Cardiac fibroblast (primary cell): ENCODE data around the gene GP1BA.
"Not testable (repeated sequence)": the region's sequence is repeated elsewhere in the genome, so short reads cannot be mapped to it uniquely, and the experiment has no call there.

Experiments used
- DNase-seq, 2 donors: peaks; one replicate each; pipeline versions ENCODE4 v3.0.0 to v3.0.0-alpha.2; 2010; ENCODE audit warnings: low read depth in 2 of 2
- H3K4me3 ChIP-seq, 2 donors: replicated peaks in 1 of 2; 1 replicate in 1 of 2; 2 replicates in 1 of 2; pipeline ENCODE4 v1.5.1; 2011; ENCODE audit warnings: low read depth in 2 of 2, low read length in 2 of 2, mild to moderate bottlenecking in 2 of 2, moderate library complexity in 1 of 2
- CTCF ChIP-seq: IDR thresholded peaks from one replicate; pipeline ENCODE4 v1.5.1; 2011; ENCODE audit warnings: low read depth, mild to moderate bottlenecking, low read length, inconsistent platforms

The GP1BA gene

GRCh38 chr17:4901648-4902344, 30.3 kb upstream of the GP1BA start:
- DNase-seq: no peak
- TF ChIP-seq CTCF: no peak
- no peak overlapping the region for H3K4me3 ChIP-seq

- no peak for TF ChIP-seq CTCF
- DNase-seq: no peak
- H3K4me3 ChIP-seq: no peak overlapping the region
Measured at GRCh38 chr17:4902540-4902939, 29.5 kb upstream of the GP1BA start.

DNA sequence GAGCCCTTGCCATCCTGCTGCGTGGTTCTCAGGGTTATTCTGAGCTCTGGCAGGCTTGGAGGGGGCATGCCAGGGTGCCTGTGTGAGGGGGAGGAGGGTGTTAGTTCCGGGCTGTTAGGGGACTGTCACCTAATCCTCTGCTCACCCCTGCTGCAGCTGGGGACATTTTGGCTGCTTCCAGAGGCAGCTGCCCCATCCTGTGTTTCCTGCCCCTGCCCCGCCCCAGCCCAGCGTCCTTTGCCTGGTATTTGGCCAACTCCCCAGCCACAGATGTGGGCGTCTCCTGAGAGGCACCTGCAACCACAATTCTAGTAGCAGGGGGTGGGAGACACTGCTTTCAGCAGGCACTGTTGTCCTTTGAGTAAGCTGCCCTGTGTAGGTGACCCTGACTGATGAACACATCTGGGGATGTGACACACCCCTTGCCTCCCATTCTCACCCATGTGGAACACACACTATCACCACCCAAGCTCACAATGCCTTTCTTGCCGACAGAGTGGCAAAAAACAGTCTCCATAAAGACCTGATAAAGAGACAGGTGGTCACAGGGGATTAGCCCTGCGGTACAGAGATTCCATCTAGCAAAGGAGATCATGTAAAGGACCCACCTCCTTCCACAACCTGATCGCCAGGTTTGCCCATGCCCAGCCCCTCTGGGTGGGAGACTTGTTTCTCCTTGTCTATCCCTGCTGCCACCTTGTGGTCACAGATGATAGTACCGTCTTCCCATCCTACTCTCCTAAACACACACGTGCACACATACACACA, 28.8 kb upstream of the GP1BA start, which contains the start of gene CHRNE:
Gene CHRNE (minus strand): TSS at position 48 of the 768 bp plus-strand sequence. CDS start 35 bp downstream, at position 13.
- no peak within 1 kb of the TSS for H3K4me3 ChIP-seq
- peak; percentile 84 to 85 for DNase-seq
- TF ChIP-seq CTCF: peak; percentile 85

GRCh38 chr17:4906642-4907041, 25.4 kb upstream of the GP1BA start:
- not testable (repeated sequence) for DNase-seq, H3K4me3 ChIP-seq

GRCh38 chr17:4908301-4908700, 23.8 kb upstream of the GP1BA start:
- peak in 1 of 2 donors; percentile 23 for DNase-seq
- H3K4me3 ChIP-seq: no peak overlapping the region
- TF ChIP-seq CTCF: no peak

DNA sequence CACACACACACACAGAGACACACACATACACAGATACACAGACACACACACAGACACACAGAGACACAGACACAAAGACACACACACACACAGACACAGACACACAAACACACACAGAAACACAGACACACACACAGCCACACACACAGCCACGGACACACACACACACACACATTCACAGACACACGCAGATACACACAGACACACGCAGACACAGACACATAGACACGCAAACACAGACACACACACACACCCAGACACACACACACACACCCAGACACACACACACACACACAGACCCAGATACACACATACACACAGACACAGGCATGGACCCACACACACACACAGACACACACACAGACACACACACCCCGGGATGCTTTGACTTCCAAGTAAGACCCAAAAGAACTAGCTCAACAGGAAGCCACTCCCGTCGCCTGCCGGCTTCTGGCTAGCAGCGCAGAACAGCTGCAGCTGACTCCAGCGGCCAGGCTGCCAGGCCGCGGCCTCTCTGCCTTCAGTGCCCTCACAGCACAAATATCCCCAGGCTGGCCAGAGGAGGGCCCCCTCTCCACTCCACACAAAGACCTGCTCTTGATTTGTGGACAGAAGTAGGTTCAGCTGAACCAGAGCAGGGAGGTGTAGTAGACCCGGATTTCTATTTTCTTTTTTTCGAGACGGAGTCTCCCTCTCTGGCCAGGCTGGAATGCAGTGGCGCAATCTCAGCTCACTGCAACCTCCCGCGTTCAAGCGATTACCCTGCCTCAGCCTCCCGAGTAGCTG, 23.2 kb upstream of the GP1BA start:
- DNase-seq: peak; percentile 96 to 98
- no peak overlapping the region for H3K4me3 ChIP-seq
- peak; percentile 93 for TF ChIP-seq CTCF

GRCh38 chr17:4913994-4914393, 18.1 kb upstream of the GP1BA start:
- H3K4me3 ChIP-seq: no peak overlapping the region
- TF ChIP-seq CTCF: no peak
- DNase-seq: peak in 1 of 2 donors; percentile 34

DNA sequence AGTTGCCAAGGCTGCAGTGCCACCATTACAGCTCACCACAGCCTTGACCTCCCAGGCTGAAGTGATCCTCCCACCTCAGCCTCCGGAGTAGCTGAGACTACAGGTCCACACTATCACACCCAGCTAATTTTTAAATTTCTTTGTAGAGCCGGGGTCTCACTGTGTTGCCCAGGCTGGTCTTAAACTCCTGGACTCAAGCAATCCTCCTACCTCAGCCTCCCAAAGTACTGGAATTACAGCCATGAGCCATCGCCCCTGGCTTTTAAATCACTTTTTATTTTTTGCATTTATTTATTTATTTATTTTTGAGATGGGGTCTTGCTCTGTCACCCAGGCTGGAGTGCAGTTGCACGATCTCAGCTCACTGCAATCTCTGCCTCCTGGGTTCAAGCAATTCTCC, 17.5 kb upstream of the GP1BA start:
- not testable (repeated sequence) for DNase-seq, H3K4me3 ChIP-seq
